ENCODE data around the gene SHBG.
"Not testable (repeated sequence)": the region's sequence is repeated elsewhere in the genome, so short reads cannot be mapped to it uniquely, and the experiment has no call there.

The SHBG gene, protein sequence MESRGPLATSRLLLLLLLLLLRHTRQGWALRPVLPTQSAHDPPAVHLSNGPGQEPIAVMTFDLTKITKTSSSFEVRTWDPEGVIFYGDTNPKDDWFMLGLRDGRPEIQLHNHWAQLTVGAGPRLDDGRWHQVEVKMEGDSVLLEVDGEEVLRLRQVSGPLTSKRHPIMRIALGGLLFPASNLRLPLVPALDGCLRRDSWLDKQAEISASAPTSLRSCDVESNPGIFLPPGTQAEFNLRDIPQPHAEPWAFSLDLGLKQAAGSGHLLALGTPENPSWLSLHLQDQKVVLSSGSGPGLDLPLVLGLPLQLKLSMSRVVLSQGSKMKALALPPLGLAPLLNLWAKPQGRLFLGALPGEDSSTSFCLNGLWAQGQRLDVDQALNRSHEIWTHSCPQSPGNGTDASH

DNA sequence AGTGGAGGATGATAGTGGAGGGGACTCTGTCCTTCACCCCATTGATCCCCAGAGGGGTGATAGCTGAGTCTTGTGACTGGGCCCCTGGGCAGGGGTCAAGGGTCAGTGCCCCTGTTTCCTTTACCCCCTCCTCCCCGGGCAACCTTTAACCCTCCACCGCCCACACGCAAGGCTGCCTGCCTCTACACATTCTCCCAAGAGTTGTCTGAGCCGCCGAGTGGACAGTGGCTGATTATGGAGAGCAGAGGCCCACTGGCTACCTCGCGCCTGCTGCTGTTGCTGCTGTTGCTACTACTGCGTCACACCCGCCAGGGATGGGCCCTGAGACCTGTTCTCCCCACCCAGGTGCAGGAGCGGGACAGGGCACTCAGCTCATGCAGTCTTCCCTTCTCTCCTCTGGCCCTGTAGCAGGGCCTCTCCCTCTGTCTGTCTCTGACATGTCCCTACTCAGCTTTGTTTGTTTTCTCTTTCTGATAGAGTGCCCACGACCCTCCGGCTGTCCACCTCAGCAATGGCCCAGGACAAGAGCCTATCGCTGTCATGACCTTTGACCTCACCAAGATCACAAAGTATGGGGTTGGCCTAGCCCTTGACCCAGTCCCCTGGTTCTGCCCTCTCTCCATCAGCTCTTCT is at the start of gene SHBG:
Gene SHBG (plus strand): TSS at position 197 of the 633 bp plus-strand sequence. CDS start 38 bp downstream, at position 235.
- no peak for DNase-seq (ENCODE audit: low read depth in 2 of 2)

DNA sequence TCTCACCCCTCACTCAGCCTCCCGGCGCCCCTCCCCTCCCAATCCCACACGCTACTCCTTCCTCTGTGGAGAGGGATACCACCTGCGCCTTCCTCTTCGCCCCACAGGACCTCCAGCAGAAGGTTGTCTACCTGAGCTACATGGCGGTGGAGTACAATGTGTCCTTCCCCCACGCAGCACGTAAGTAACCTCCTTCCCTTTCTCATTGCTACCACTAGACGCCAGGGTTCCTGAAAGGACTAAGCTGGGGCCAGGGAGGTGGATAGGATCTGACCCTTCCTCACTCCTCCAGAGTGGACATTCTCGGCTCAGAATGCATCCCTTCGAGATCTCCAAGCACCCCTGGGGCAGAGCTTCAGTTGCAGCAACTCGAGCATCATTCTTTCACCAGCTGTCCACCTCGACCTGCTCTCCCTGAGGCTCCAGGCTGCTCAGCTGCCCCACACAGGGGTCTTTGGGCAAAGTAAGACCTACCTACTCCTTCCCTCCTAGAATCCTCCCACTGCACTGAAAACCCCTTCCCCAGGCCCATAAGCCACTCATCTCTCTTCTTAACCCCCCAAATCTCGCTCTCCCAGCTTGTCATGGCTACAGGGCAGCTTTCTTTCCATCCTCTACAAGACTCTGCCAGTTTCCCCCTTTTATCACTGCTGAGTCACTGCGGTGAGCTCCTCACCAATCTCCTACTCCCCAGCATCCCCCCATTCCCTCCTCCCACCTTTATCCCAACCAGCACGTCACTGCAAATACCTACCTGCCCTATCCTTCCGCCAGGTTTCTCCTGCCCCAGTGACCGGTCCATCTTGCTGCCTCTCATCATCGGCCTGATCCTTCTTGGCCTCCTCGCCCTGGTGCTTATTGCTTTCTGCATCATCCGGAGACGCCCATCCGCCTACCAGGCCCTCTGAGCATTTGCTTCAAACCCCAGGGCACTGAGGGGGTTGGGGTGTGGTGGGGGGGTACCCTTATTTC is 49.0 kb upstream of the SHBG start:
- DNase-seq (ENCODE audit: low read depth in 2 of 2): no peak

DNA sequence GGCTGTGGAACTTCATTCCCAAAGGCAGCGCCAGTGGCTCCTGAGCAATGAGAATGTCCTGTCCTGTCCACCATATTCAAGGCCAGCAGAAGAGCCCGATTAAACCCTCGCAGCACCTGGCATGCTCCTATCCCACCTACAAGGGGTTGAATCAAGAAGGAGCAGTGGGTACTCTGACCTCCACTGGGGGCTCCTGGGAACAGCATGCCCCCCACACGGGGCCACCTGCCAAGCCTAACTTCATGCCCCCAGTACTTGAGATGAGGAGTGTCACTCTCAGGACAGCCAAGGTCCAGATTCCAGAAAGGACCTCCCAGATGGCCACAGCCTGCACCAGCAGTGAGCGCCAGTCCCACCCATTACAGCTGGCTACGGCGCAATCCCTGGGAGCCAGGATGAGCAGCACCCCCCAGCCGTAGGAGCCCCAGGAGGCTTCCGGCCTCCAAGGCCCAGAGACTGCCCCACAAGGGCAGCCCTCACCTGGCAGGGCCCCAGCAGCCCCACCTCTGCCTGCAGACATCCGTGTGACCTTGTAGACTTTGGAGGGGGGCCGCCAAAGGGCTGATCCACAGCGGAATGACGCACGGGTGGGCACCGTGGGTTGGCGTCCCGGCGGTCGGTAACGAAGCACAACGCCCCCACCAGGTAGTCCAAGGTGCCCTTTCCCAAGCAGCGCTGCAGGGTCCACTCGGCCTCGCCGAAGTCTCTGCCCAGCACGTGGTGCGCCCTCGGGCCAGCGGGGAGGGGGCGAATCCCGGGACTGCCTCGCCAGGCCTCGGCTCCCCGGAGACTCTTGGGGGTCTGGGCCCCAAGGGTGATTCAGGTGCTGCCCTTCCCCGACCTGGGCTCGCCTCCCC is 47.3 kb upstream of the SHBG start:
- no peak for DNase-seq (ENCODE audit: low read depth in 2 of 2)

DNA sequence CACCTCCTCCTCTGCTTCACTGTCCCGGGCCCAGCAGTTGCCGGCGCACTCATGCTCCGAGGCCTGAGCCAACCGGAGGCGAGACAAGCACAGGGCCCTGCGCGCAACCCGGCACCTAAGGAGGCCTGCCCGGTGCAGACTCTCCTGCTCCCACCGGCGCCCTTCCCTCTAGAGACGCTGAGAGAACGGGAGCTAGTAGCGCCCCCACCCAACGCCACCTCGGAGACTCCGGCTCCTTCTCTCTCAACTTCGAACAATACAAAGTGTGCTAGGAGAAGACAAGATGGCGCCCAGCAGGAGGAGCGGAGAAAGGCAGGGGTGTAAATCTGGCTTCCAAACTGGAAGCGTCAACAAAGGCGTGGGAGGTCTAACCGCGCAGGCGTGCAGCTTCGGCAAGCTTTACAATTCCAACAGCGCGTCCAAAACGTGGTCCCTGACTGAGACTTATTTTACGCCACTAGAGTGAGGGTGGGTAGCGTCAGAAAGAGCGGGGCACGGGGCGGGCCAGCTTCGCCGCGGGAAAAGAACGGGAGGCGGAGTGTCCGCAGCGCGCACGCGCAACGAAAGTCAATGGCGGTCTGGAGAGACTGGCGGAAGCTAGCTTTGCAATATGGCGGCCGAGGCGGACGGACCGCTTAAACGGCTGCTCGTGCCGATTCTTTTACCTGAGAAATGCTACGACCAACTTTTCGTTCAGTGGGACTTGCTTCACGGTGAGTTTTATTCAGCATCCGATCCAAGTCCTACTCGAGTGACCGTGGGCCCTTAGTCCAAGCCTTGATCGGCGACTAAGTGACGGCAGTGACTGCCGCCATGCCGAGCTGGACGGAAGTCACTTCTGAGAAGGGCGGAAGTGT is 46.5 kb upstream of the SHBG start, which contains the start of gene MPDU1:
Gene MPDU1 (plus strand): TSS at position 600 of the 857 bp plus-strand sequence. CDS start 11 bp downstream, at position 611.
- peak; percentile 84 for DNase-seq (ENCODE audit: low read depth in 2 of 2)

DNA sequence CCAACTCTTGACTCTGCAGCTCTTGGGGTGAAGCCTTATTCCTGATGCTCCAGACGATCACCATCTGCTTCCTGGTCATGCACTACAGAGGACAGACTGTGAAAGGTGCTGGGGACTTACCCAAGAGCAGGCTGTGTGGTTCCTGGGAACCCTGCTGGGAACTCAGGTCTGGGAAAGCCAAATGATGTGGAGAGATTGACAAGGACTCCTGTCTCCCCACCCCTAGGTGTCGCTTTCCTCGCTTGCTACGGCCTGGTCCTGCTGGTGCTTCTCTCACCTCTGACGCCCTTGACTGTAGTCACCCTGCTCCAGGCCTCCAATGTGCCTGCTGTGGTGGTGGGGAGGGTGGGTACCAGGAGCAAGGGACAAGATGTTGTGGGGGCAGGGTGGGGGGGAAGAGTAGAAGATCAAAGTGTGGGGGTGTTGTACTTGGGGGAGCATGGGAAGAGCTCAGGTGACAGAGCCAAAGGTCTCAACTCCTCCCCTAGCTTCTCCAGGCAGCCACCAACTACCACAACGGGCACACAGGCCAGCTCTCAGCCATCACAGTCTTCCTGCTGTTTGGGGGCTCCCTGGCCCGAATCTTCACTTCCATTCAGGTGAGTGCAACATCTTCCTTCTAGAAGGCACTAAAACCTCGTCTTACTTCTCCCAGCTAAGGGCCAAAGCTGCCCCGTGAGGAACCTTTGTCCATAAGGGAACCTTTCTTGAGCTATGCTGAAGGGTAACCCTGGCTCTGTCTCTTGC is 43.1 kb upstream of the SHBG start:
- DNase-seq (ENCODE audit: low read depth in 2 of 2): no peak

DNA sequence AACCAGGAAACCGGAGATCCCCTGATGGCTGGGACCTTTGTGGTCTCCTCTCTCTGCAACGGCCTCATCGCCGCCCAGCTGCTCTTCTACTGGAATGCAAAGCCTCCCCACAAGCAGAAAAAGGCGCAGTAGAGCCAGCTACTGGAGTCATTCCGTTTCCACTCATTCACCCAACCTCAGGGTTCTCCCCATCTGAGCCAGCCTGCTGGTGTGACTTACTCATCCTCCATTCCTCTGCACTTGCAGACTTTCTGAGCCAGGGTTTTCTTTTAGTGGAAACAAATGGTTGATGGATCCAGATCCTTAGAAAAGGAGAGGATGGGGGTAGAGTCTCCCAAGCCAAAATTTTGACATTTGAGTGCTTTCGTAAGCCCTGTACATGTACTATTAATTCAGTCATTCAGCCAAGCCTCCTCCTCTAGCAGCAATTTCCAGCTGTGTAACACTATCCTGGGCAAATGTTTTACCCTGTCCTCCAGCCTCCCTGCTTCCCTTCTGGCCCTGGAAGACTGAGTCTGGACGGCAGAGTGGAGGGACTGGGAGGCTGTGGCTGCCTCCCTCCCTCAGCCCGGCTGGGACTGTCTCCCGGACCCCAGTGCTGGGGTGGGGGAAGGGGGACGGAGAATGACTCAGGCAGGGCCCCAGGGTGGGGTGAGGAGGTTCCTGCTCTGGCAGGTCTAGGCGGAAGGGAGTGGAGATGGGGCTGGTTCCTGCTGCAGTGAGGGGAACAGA is 42.3 kb upstream of the SHBG start:
- no peak for DNase-seq (ENCODE audit: low read depth in 2 of 2)

DNA sequence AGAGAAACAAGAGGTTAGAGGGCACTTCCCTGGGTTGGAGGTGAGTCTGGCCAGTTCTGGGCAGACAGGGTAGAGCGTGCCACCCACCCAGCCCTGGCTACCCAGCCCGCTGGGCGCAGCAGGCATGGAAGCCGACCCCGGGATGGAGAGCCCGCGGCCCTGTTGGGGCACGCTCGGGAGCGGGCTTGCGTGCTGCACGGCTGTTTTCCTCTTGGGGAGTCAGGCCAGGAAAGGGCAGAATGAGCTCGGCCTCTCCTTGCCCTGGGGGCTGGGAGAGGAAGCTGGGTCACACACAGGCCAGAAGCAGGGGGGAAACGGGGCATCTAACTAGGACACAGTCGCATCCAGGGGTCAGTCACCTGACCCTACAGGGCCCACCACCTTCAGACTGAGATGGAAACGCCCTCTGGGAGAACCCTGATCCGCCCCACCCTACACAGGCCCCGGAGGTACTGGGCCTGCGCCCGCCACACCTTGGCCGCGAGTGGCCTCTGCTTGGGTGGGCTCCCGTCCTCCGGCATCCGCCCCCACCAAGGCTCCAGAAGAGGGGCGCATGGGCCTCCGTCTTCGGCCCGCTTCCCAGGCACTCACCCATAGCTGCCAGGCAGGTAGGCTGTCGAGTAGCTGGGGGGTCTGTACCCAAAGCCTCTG is 41.3 kb upstream of the SHBG start:
- DNase-seq (ENCODE audit: low read depth in 2 of 2): no peak

DNA sequence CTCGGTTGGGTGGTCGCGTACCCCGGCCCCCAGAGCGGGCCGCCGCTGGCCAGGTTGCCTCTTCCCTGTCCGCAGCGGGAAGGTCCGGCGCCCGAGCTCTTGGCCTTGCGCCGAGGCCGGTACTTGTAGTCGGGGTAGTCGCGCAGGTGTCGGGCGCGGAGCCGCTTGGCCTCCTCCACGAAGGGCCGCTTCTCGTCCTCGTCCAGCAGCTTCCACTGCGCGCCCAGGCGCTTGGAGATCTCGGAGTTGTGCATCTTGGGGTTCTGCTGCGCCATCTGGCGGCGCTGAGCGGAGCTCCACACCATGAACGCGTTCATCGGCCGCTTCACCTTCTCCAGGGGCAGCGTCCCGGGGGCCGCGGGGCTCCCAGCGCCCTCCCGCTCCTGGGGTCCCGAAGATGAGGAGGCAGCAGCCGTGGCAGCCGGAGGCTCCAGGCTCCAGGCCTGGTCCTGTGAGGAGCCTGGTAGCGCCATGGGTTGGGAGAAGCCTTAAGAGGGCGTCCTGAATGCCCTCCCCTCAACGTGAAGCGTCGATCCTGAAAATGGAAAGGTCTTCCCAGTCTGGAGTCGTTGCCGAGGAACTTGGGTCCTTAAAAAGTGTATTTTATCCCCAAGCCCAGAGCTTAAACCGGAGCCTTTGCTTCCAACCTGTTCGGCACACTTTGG is 40.6 kb upstream of the SHBG start:
- DNase-seq (ENCODE audit: low read depth in 2 of 2): no peak

DNA sequence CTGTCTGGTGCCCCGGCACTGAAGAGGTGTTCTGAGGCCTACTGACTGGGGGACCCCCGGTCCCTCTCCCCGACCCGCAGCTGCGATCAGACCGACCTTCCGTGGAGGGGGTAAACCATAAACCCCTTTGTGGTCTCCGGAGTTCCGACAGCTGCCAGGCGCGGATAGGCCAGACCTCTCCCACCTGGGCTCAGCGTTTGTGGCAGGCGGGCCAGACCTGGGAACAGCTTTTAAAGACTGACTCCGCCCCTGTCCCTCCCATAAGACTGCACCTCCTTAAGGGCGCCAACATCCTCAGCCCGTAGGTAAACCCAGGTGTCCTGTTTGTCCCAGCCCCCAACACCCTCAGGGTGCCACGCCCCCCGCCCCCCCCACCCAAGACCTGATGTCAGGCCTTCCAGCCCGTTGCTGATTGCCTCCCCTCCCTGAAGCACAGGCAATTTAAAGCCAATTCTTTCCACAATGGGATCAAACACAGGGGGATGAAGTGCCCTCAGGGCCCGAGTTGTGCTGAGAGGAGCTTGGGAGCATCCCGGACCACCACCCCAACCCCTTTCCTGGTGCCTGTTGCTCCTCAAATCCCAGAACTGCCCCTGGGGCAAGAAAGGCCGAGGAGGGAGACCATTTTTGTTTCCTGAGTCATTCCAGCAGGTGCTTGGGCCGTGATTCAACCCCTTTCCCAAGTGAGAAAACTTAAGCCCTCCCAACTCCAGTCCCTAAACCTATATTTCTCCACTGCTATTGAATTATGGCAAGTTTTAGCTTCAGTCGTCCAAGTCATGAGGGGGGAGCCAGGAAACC is 39.8 kb upstream of the SHBG start, which contains the start of gene SOX15:
Gene SOX15 (minus strand): TSS at position 204 of the 801 bp plus-strand sequence. CDS start 418 bp downstream, outside the sequence.
- no peak for DNase-seq (ENCODE audit: low read depth in 2 of 2)

DNA sequence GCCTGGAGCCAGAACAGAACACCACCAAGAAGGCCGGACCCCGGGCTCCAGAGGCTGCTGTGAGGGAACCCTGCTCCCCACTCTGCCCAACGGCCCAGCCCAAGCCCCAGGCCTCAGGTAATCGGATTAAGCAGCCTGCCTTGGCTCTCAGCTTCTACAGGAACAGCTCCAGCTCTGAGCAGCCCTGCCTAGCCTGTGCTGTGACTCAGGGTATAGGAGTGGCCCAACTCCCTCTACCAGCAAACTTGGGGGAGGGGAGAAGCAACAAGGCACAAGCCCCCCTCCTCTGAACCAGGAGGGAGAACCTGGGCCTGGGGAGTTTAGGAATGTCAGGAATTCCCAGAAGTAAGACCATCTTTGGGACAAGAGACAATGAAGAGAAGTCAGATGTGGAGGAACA is 39.2 kb upstream of the SHBG start:
- no peak for DNase-seq (ENCODE audit: low read depth in 2 of 2)

DNA sequence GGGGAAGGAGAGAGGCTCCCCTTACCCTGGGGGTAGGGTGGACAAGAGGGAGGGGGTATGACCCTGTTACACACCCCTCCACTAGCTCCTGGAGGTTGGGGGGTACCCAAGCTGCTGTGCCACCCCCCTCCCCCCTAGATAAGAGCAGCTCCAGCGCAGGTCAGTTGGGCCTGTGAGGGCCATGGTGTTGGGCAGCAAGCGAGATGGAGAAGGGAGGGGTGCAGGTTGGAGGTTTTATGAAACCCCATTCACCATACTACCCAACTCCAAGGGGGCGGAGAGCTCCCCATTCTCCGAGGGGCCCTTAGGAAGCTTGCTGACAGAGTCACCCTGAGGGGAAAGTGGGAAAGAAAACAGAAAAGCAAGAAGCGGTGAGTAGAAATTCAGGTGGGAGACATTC is 38.3 kb upstream of the SHBG start:
- no peak for DNase-seq (ENCODE audit: low read depth in 2 of 2)

DNA sequence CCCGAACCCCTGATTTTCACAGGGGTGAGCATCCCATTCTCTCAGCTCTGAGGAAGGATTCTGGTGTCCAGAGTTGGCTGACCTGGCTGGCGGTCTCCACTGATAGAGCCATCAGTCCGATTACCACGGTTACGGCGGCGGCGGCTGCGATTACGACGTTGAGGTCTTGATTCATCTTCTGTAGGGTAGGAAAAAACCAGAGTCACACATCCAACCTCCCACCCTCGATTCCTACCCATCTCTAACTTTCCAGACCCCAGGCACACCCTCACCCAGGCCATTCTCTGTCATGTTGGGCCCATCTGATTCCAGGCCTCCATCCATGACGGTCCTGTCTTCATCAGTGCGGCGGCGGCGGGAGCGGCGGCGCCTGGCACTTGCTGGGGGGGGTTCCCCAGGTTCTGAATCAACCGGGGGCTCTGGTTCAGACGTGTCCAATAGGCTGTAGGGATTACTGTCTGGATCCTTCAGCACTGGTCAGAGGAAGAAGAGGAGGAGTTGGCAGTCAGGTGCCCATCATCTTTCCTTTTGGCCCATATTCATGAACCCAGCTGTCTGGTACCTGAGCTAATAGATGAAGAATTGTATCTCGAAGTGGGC is 37.4 kb upstream of the SHBG start:
- DNase-seq (ENCODE audit: low read depth in 2 of 2): no peak

DNA sequence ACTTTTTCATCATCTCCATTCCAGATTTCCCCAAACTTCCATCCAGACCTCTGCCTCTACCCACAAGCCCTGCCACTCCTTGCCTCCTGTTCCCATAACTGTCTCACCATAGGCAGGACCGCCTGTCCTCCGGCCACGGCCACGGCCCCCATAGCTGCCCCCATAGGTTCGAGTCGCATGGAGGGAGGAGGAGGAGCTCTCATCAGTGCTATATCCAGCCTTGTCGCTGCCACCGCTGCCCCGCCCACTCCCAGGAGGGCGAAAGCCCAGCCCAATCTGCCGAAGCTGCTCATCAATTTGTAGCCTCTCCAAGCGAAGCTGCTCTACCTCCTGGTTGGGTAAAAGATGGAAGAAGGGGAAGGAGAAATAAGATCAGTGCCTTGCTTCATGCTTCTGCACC is 36.6 kb upstream of the SHBG start:
- DNase-seq (ENCODE audit: low read depth in 2 of 2): no peak

DNA sequence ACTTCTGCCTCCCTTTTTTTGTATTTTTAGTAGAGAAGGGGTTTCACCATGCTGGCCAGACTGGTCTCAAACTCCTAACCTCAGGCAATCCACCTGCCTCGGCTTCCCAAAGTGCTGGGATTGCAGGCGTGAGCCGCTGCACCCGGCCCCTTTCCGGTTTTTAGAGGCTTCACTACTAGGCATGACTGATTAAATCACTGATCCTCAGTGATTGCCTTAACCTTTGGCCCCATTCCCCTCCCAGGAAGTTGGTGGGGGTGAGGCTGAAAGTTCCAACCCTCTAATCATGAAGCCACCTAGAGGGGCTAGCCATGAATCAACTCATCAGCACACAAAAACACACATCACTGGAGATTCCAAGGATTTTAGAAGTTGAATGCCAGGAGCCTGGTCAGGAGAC is 32.4 kb upstream of the SHBG start:
- not testable (repeated sequence) for DNase-seq (ENCODE audit: low read depth in 2 of 2)

DNA sequence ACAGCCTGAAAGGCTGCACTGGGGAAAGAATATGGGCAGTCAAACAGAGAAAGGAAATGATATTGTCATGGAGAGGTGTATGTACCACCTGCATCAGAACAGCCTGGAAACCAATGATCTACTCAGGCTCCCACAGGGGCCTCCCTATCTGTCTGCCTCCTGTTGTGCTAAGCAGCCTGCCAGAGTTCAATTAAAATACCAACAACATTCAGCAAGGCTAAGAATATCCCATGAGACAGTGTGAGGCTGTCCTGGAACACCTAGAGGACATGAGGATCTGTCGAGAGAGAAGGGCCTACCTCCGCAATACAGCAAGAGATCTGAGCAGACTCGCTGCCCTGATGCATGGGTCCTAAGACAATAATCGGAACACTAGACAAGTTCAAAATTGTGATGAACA is 23.7 kb upstream of the SHBG start:
- DNase-seq (ENCODE audit: low read depth in 2 of 2): no peak

DNA sequence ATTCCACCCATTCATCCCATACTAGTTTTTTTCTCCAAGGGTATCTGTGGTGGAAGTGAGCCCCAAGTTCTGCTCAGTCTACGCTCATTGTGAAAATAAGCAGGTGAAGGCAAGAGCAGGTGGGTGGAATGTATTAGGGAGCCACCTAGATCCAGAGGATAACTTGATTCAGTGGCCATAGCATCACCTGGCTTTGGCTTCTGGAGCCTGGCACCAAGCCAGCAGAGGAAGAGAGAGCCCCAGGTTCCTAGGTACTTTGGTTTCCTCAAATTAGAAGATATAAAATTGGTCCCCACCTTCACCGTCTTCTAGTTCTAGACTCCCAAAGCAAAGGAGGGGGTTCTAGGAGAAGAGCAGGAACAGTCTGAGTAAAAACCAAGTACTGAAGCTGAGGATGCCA is 19.3 kb upstream of the SHBG start:
- DNase-seq (ENCODE audit: low read depth in 2 of 2): no peak
